ENCODE data around the gene NOXO1. TPM values are rescaled to one million over a fixed set of nuclear protein-coding genes. Genes with fewer than 3 reads are reported as not detected.
A peak's percentile ranks its signal among the peaks of the same experiment; 100 is the strongest.

Gene NOXO1
- total and polyA plus RNA-seq, 7 experiments from 2014 or later, result 0.17 to 1.3 (median 0.76) TPM

DNA sequence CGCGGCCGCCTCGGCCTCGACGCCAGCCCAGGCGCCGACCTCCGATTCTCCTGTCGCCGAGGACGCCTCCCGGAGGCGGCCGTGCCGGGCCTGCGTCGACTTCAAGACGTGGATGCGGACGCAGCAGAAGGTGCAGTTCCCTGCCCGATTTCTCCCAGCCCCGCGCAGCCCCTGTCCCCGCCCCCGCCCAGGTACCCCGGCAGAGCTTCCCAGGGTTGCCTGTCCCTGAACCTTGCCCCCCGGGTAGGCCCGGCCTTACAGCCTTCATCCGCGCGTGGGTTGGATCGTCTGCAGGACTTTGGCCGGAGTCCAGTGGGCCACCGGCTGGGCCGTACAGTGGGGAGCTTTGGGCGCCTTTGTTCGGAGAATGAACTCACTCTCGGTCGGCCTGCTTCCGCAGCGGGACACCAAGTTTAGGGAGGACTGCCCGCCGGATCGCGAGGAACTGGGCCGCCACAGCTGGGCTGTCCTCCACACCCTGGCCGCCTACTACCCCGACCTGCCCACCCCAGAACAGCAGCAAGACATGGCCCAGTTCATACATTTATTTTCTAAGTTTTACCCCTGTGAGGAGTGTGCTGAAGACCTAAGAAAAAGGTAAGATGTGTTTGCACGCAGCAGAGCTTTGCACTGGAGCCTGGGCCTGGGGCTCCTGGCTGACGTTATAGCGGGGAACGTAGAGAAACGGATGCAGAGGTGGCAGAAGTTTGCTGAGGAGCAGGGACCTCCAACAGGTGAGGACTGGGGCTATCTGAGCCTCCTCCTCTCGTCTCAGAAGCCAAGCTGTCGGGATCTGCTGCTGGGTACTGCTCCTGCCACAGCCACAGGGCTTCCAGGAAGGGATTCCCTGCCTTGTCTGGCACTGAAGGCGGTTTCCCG, 3.3 kb upstream of the NOXO1 start:
- Mint-ChIP-seq H3K36me3 (peaks cover 0 to 8% (median 4%) of the 10 kb centered on the region in 5 donors), H3K27ac (peak overlapping the region in 6 of 9 donors; percentile 43 to 89 (median 74)), H3K27me3 (peaks cover 16 to 44% (median 20%) of the 10 kb centered on the region in 5 donors), H3K4me1 (peaks cover 5 to 31% (median 24%) of the 10 kb centered on the region in 7 donors), H3K9me3 (no peaks in the 10 kb centered on the region), H3K4me3 (peak overlapping the region; percentile 66 to 88 (median 82))
- ATAC-seq (peak; percentile 24), DNase-seq (no peak)
- H3K9me3 ChIP-seq (ENCODE audit: control insufficient read depth in 2 of 3, low read length in 3 of 3), result no peaks in the 10 kb centered on the region
- CTCF ChIA-PET, result no interaction called here
- peak overlapping the region; percentile 69 for H3K27ac ChIP-seq (ENCODE audit: low read depth, low read length)
- intact Hi-C loops (cut with micrococcal nuclease), result loop anchor here (1.0 kb wide), 2 partner anchors 8 to 25 kb away; partner anchors contain the start of gene NDUFB10 (in 1 of the 2)
- H3K36me3 ChIP-seq (ENCODE audit: control insufficient read depth in 2 of 3, insufficient read depth in 3 of 3, low read length in 3 of 3), result peaks cover 0 to 15% (median 0%) of the 10 kb centered on the region in 3 experiments
- H3K27me3 ChIP-seq (ENCODE audit: control insufficient read depth in 2 of 2, insufficient read depth in 2 of 2, low read length in 2 of 2), result peaks cover 0 to 3% of the 10 kb centered on the region in 2 donors
- POLR2A ChIA-PET, result interaction anchor here (0.9 to 11.4 kb wide), 8 partner anchors 8 to 220 kb away, joined by 3 to 61 read pairs (median 6); partner anchors contain the start of genes MLST8, RPS2, TBL3 and TRAF7
- peak overlapping the region; percentile 71 for H3K4me3 ChIP-seq (ENCODE audit: low read length)
- H3K4me1 ChIP-seq (ENCODE audit: control insufficient read depth in 2 of 2, insufficient read depth in 2 of 2, low read length in 2 of 2), result peaks cover 0 to 13% of the 10 kb centered on the region in 2 donors

DNA sequence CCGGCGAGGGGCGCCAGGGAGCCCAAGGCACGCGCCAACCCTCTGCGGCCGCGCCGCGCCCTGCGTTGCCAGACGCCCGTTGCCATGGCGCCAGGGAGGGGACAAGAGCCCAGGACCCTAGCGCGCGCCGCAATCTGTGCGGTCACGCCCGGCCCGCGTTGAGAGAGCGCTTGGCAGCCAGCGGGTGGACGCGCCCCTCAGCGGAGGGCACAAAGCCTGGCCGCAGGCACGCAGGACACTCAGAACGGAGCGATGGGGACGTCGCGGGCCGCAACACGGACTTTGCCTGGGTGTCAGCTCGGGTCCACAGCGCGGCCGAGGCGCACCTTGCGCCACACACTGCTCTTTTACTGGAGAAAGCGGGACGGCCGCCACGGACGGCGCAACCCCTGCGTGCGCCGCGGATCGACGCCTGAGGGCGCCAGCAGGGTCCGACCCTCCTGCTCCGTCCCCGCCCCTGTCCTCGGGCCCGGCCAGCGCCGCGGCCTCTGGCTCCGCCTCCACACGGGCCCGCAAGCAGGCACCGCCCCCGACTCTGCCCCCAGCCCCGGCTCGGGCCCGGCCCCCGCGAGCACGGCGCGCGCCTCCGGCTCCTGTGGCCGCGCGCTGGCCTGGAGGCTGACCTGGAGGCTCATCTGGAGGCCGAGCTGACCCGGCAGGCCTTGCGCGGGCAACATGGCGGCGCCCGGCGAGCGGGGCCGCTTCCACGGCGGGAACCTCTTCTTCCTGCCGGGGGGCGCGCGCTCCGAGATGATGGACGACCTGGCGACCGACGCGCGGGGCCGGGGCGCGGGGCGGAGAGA, 2.5 kb upstream of the NOXO1 start, which contains the start of gene GFER:
TSS of gene GFER (plus strand) at position 650 of the 803 bp plus-strand sequence. CDS start at position 676, 26 bp downstream.
- H3K9me3 Mint-ChIP-seq, result no peaks in the 10 kb centered on the region
- H3K27me3 ChIP-seq (ENCODE audit: control insufficient read depth in 2 of 2, insufficient read depth in 2 of 2, low read length in 2 of 2), result peaks cover 0 to 3% of the 10 kb centered on the region in 2 donors
- H3K36me3 ChIP-seq (ENCODE audit: control insufficient read depth in 2 of 3, insufficient read depth in 3 of 3, low read length in 3 of 3), result peaks cover 0 to 16% (median 0%) of the 10 kb centered on the region in 3 experiments
- POLR2A ChIA-PET, result interaction anchor here (0.9 to 11.4 kb wide), 9 partner anchors 8 to 221 kb away, joined by 3 to 61 read pairs (median 8); partner anchors contain the start of genes MLST8, RPS2, TBL3 and TRAF7
- H3K27me3 Mint-ChIP-seq, result peaks cover 11 to 37% (median 14%) of the 10 kb centered on the region in 5 donors
- peak within 1 kb of the TSS; percentile 66 to 90 (median 84) for H3K4me3 Mint-ChIP-seq
- intact Hi-C loops (cut with micrococcal nuclease), result loop anchor here (1.0 kb wide), 2 partner anchors 9 to 24 kb away; partner anchors contain the start of gene NDUFB10 (in 1 of the 2)
- CTCF ChIA-PET, result interaction anchor here (2.3 kb wide), 1 partner anchor 20 kb away, joined by 6 read pairs; no protein-coding TSS in a partner anchor
- peak within 1 kb of the TSS; percentile 71 for H3K4me3 ChIP-seq (ENCODE audit: low read length)
- peaks cover 0 to 8% (median 4%) of the 10 kb centered on the region in 5 donors for H3K36me3 Mint-ChIP-seq
- DNase-seq, result peak in 7 of 9 donors; percentile 24 to 88 (median 48)
- ATAC-seq, result peak; percentile 89
- H3K27ac Mint-ChIP-seq, result peak within 1 kb of the TSS; percentile 4 to 89 (median 71)
- H3K27ac ChIP-seq (ENCODE audit: low read depth, low read length), result peak within 1 kb of the TSS; percentile 69
- peaks cover 0 to 13% of the 10 kb centered on the region in 2 donors for H3K4me1 ChIP-seq (ENCODE audit: control insufficient read depth in 2 of 2, insufficient read depth in 2 of 2, low read length in 2 of 2)
- no peaks in the 10 kb centered on the region for H3K9me3 ChIP-seq (ENCODE audit: control insufficient read depth in 2 of 3, low read length in 3 of 3)
- H3K4me1 Mint-ChIP-seq, result peaks cover 2 to 27% (median 17%) of the 10 kb centered on the region in 7 donors

DNA sequence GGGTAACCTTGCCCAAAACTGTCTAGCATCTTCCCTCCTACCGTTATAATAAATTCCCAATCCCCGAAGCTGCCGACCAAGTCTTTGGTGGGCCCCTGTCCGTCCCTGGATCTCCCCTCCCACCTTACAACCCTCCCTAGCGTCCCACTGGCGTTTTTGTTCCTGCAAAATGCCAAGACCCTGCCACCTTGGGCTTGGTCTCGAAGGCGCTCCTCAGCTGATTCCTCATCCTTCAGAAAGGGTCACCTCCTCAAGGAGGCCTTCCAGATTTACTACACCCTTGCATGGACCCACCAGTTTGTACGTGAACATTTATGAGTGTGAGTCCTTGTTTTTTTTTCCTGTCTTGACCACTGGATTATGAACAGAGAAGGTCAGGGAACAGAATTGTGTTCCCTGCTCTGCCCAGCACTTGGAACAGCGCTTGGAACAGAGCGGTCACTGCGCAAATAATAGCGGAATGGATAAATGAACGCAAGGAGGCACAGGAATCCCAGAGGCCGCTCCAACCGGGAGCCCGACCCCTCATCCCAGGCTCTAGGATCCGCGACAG, 1.8 kb upstream of the NOXO1 start:
- Histone ChIP-seq H3K9me3 (ENCODE audit: control insufficient read depth in 2 of 3, low read length in 3 of 3) (no peaks in the 10 kb centered on the region), H3K36me3 (ENCODE audit: control insufficient read depth in 2 of 3, insufficient read depth in 3 of 3, low read length in 3 of 3) (peaks cover 0 to 23% (median 0%) of the 10 kb centered on the region in 3 experiments), H3K27me3 (ENCODE audit: control insufficient read depth in 2 of 2, insufficient read depth in 2 of 2, low read length in 2 of 2) (peaks cover 0 to 3% of the 10 kb centered on the region in 2 donors), H3K4me3 (ENCODE audit: low read length) (peak overlapping the region; percentile 71), H3K4me1 (ENCODE audit: control insufficient read depth in 2 of 2, insufficient read depth in 2 of 2, low read length in 2 of 2) (peaks cover 0 to 13% of the 10 kb centered on the region in 2 donors), H3K27ac (ENCODE audit: low read depth, low read length) (peak overlapping the region; percentile 69)
- Mint-ChIP-seq H3K36me3 (peaks cover 0 to 8% (median 4%) of the 10 kb centered on the region in 5 donors), H3K4me3 (peak overlapping the region; percentile 66 to 90 (median 81)), H3K9me3 (no peaks in the 10 kb centered on the region), H3K27ac (peak overlapping the region in 5 of 9 donors; percentile 4 to 63 (median 38)), H3K4me1 (peaks cover 0 to 27% (median 14%) of the 10 kb centered on the region in 7 donors), H3K27me3 (peaks cover 7 to 33% (median 10%) of the 10 kb centered on the region in 5 donors)
- intact Hi-C loops (cut with micrococcal nuclease), result no loop called here
- DNase-seq (no peak), ATAC-seq (no peak)
- CTCF ChIA-PET, result interaction anchor here (2.3 kb wide), 1 partner anchor 21 kb away, joined by 6 read pairs; no protein-coding TSS in a partner anchor
- POLR2A ChIA-PET, result interaction anchor here (1.6 to 11.4 kb wide), 5 partner anchors 9 to 172 kb away, joined by 8 to 61 read pairs (median 18); partner anchors contain the start of genes RPS2, TBL3, TRAF7 and ZNF598

DNA sequence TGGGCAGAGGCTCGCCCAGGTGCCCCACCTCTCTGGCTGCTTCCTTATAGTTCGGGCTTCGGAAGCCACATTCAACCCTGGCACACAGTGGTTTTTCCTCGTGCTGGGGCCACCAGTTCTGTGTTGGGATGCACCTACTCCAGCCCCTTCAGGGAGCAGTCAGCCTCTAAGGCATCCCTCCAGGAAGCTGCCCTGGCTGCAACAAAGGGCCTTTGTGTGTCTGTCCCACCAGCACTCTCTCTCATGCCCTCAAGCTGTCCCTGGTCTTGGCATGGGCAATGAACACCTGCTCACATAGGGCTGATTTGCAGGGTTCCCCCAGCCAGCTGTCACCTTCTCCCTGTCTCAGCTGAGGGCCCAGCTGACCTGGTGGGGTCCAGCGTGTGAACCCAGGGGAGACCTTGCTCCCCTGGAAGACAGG, 754 bp upstream of the NOXO1 start:
- Histone ChIP-seq H3K27me3 (ENCODE audit: control insufficient read depth in 2 of 2, insufficient read depth in 2 of 2, low read length in 2 of 2) (peaks cover 0 to 3% of the 10 kb centered on the region in 2 donors), H3K27ac (ENCODE audit: low read depth, low read length) (no peak overlapping the region), H3K9me3 (ENCODE audit: control insufficient read depth in 2 of 3, low read length in 3 of 3) (no peaks in the 10 kb centered on the region), H3K4me1 (ENCODE audit: control insufficient read depth in 2 of 2, insufficient read depth in 2 of 2, low read length in 2 of 2) (peaks cover 0 to 13% of the 10 kb centered on the region in 2 donors), H3K4me3 (ENCODE audit: low read length) (no peak overlapping the region), H3K36me3 (ENCODE audit: control insufficient read depth in 2 of 3, insufficient read depth in 3 of 3, low read length in 3 of 3) (peaks cover 0 to 34% (median 0%) of the 10 kb centered on the region in 3 experiments)
- H3K4me1 Mint-ChIP-seq, result peaks cover 0 to 27% (median 14%) of the 10 kb centered on the region in 7 donors
- ATAC-seq, result no peak
- H3K36me3 Mint-ChIP-seq, result peaks cover 0 to 12% (median 8%) of the 10 kb centered on the region in 5 donors
- ChIA-PET CTCF (interaction anchor here (2.3 kb wide), 1 partner anchor 22 kb away, joined by 6 read pairs; no protein-coding TSS in a partner anchor), POLR2A (interaction anchor here (0.9 to 11.4 kb wide), 5 partner anchors 10 to 173 kb away, joined by 3 to 61 read pairs (median 18); partner anchors contain the start of genes NDUFB10, RPS2, TBL3 and TRAF7)
- intact Hi-C loops (cut with micrococcal nuclease), result no loop called here
- peaks cover 7 to 32% (median 8%) of the 10 kb centered on the region in 5 donors for H3K27me3 Mint-ChIP-seq
- peak overlapping the region in 6 of 10 donors; percentile 23 to 83 (median 64) for H3K4me3 Mint-ChIP-seq
- no peak overlapping the region for H3K27ac Mint-ChIP-seq
- no peaks in the 10 kb centered on the region for H3K9me3 Mint-ChIP-seq
- DNase-seq, result no peak

DNA sequence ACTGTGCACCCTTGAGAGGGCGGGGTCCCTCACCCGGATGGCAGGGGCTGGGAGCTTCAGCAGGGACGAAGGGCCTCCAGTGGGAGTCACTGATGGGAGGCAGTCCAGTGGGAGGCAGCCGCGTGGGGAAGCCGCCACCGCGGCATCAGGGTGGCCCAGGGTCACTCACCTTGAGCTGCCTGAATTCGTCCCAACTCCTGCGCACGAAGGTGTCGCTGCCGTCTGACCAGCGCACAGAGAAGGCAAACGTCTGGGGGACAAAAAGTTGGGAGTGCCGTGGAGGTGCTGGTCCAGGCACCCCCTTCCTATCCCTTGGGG, 540 bp downstream of the NOXO1 start:
- intact Hi-C loops (cut with micrococcal nuclease), result no loop called here
- no peak for DNase-seq
- Histone ChIP-seq H3K9me3 (ENCODE audit: control insufficient read depth in 2 of 3, low read length in 3 of 3) (no peaks in the 10 kb centered on the region), H3K27me3 (ENCODE audit: control insufficient read depth in 2 of 2, insufficient read depth in 2 of 2, low read length in 2 of 2) (peaks cover 0 to 3% of the 10 kb centered on the region in 2 donors), H3K27ac (ENCODE audit: low read depth, low read length) (no peak overlapping the region), H3K4me1 (ENCODE audit: control insufficient read depth in 2 of 2, insufficient read depth in 2 of 2, low read length in 2 of 2) (peaks cover 0 to 13% of the 10 kb centered on the region in 2 donors), H3K4me3 (ENCODE audit: low read length) (no peak overlapping the region), H3K36me3 (ENCODE audit: control insufficient read depth in 2 of 3, insufficient read depth in 3 of 3, low read length in 3 of 3) (peaks cover 0 to 35% (median 0%) of the 10 kb centered on the region in 3 experiments)
- Mint-ChIP-seq H3K4me1 (peaks cover 0 to 24% (median 14%) of the 10 kb centered on the region in 7 donors), H3K9me3 (no peaks in the 10 kb centered on the region), H3K27ac (no peak overlapping the region), H3K4me3 (no peak overlapping the region), H3K36me3 (peaks cover 0 to 12% (median 7%) of the 10 kb centered on the region in 5 donors), H3K27me3 (peaks cover 0 to 32% (median 8%) of the 10 kb centered on the region in 5 donors)
- ATAC-seq, result no peak
- CTCF ChIA-PET, result no interaction called here
- POLR2A ChIA-PET, result interaction anchor here (0.9 to 11.4 kb wide), 5 partner anchors 9 to 174 kb away, joined by 4 to 61 read pairs (median 16); partner anchors contain the start of genes RPS2 and TBL3

Data from naive thymus-derived CD4-positive, alpha-beta T cell (primary cell).